ENCODE data around the gene SLC40A1.

SLC40A1 gene

GRCh38 chr2:189517847-189518535, 62.6 kb downstream of the SLC40A1 start:
- in situ Hi-C loops (cut with MboI; ENCODE audit: low sequenced_read_pairs) = no loop called here

GRCh38 chr2:189516546-189516945, 64.0 kb downstream of the SLC40A1 start:
- in situ Hi-C loops (cut with MboI; ENCODE audit: low sequenced_read_pairs) = no loop called here

- in situ Hi-C loops (cut with MboI; ENCODE audit: low sequenced_read_pairs) = no loop called here
These were observed 65.3 kb downstream of the SLC40A1 start for GRCh38 chr2:189515264-189515663.

GRCh38 chr2:189514104-189514503, 66.5 kb downstream of the SLC40A1 start:
- in situ Hi-C loops (cut with MboI; ENCODE audit: low sequenced_read_pairs) = no loop called here

GRCh38 chr2:189512879-189513278, 67.7 kb downstream of the SLC40A1 start:
- in situ Hi-C loops (cut with MboI; ENCODE audit: low sequenced_read_pairs) = no loop called here

GRCh38 chr2:189511960-189512319, 68.6 kb downstream of the SLC40A1 start:
- in situ Hi-C loops (cut with MboI; ENCODE audit: low sequenced_read_pairs) = no loop called here

GRCh38 chr2:189511210-189511959, 69.2 kb downstream of the SLC40A1 start:
- in situ Hi-C loops (cut with MboI; ENCODE audit: low sequenced_read_pairs) = no loop called here

Measured in HL-60/S4 treated with retinoic acid at 250 ng/mL for 4 days and 3 days (cell line).